HG02870 (cell line): ENCODE measurements around the gene OSBPL2.
A peak's percentile ranks its signal among the peaks of the same experiment; 100 is the strongest.

Experiments
- ATAC-seq: cut with Tn5 transposase; IDR thresholded peaks from one replicate; pipeline ENCODE4 v1.9.1; 2021; ENCODE audit warnings: mild to moderate bottlenecking, moderate library complexity; ENCODE audit not compliant: unreplicated experiment

OSBPL2 gene

DNA sequence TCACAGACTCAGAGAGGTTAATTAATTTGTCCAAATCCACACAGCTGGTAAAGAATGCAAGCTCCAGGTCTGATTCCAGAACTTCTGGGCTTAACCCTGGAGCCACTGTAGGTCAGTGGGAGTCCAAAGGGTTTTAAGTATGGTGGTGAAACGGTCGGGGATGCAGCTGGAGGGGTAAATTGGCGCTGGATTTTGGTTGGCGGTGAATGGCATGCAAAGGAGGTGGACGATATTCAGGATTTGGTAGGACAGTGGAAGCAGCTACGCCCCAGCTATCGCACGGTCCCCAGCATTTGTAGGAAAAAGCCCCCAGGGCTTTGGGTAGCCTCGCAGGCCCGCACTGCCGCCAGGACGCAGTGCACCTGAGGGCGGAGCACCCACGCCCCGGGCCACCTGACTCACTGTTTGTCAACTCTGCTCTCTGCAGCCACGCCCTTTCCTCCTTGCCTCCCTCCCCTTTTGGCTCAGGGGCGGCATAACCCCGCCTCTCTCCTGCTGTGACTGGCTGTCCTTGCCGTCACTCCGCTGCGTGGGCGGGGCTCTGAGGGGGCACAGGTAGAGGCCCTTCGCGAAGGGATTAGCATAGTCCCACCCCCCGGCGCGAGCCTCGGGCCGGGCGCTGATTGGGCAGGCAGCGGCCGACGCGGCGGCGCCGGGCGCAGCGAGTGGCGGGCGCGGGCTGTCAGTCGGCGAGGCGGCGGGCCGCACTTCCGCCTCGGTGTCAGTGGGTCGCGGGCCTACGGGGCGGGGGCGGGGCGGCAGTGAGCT, at the start of gene OSBPL2:
OSBPL2 (plus strand) TSS at position 721 of the 768 bp plus-strand sequence. CDS start 17,664 bp downstream, outside the sequence.
- ATAC-seq, result peak; percentile 98

- ATAC-seq, result no peak
These were observed 47.5 kb upstream of the OSBPL2 start for GRCh38 chr20:62190639-62191411.

DNA sequence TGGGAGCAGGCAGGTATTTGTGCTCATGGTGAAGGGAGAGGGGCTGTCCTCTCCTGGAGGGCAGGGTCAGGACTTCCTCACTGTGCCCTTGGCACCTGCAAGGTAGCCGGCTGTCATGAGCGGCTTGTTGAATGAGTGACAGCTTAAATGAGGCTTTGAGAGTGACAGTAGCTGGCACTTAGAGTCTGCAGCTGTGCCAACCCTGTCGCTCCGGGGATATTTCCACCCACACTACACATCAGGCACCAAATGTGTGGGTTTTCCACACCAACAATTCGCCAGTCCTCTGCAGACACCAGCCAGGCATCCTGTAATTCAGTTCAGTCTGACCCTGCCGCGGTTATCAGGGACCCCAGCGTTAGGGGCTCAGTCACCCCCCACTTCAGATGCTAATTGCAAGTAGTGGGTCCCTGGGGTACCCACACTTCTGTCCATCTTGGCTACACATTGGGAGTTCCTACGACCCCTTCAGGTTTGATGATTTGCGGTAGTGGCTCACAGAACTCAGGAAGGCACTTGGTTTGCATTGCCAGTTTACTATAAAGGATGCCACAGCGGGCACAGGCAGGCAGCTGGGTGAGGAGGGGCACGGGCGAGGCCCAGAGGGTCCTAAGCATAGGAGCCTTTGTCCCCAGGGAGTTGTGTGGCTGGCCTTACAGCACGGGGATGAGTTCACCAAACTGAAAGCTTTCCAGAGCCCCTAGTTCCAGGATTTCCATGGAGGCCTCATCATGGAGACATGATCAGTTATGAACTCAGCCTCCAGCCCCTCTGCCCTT, 46.4 kb upstream of the OSBPL2 start:
- no peak for ATAC-seq

DNA sequence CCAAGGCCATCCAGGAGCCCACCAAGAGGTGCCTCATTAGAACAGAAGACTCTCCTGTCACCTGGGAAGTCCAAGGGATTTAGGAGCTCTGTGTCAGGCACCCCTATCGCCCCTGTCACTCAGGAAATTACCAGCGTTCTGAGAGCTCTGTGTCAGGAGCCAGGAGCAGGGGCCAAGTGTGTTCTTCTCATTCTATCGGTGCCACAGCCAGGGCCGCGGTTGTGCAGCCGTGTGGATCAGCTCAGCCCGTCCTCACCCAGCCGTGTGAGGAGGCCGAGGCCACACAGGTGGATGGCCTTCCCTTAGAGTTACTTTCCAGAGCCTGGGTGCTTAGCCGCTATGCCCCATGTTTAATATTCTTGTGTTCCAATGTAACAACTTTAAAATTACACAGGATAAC, 45.7 kb upstream of the OSBPL2 start:
- no peak for ATAC-seq

GRCh38 chr20:62193079-62194025, 45.0 kb upstream of the OSBPL2 start:
- no peak for ATAC-seq

GRCh38 chr20:62195075-62195405, 43.3 kb upstream of the OSBPL2 start:
- ATAC-seq, result no peak

DNA sequence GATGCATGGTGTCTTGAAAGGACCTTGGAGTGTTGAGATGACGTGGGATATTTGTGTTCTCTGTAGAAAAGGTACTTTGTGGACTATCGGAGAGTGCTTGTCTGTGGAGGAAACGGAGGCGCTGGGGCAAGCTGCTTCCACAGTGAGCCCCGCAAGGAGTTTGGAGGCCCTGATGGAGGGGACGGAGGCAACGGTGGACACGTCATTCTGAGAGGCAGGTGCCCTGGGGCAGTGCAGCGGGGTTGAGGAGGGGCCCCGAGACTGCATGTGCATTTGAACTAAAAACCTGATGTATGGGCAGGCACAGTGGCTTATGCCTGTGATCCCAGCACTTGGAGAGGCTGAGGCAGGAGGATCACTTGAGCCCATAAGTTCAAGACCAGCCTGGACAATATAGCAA, 42.6 kb upstream of the OSBPL2 start:
- no peak for ATAC-seq

DNA sequence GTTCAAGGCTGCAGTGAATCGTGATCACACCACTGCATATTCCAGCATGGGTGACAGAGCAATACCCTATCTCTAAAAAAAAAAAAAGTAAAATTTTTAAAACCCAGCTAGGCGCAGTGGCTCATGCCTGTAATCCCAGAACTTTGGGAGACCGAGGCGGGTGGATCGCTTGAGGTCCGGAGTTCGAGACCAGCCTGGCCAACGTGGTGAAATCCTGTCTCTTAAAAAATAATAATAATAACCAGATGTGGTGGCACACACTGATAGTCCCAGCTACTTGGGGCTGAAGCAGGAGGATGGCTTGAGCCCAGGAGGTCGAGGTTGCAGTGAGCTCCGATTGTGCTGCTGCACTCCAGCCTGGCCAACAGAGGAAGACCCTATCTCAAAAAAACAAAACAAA, 42.0 kb upstream of the OSBPL2 start:
- no peak for ATAC-seq

DNA sequence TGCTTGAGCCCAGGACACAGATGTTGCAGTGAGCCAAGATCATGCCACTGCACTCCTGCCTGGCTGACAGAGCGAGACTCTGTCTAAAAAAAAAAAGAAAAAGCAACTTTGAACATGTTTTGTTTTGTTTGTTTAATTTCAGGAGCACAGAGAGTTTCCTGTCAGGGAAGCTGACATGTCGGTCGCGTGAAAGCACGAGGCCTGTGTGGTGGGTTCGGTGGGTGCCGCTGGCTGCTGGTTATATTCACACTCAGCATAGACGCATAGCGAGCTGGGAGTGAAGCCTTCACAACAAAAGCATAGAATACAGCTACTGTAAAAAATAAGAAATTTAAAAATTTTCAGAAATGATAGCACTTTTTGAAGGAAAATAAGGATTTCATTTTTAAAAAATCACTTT, 41.0 kb upstream of the OSBPL2 start:
- no peak for ATAC-seq

- ATAC-seq, result no peak
These were observed 40.5 kb upstream of the OSBPL2 start for GRCh38 chr20:62197801-62198200.

DNA sequence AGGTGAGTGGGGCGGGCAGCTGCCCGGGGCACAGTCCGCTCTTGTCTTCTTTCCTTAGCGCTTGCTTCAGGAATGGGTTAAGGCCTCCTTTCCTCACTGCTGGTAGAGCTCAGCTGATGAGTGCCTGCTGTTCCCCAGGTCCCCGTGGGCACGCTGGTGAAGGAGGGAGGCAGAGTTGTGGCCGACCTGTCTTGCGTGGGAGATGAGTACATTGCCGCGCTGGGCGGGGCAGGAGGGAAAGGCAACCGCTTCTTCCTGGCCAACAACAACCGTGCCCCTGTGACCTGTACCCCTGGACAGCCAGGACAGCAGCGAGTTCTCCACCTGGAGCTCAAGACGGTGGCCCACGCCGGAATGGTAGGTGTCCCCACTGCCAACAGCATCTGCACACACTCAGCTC, 39.8 kb upstream of the OSBPL2 start:
- ATAC-seq, result no peak

DNA sequence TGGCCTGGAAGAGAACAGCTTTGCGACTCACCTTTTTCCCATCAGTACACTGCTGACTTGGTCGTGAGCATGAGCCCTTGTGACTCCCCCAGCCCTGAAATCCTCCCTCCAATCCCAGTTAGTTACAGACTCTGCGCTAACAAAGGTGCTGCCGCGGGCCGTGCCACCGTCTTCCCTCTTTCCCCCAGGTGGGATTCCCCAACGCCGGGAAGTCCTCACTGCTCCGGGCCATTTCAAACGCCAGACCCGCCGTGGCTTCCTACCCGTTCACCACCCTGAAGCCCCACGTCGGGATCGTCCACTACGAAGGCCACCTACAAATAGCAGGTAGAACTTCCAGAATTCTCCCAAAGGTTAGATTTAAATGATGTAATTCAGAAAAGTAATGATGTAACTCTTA, 39.4 kb upstream of the OSBPL2 start:
- ATAC-seq, result no peak

- no peak for ATAC-seq
These were observed 37.7 kb upstream of the OSBPL2 start for GRCh38 chr20:62200491-62201172.

DNA sequence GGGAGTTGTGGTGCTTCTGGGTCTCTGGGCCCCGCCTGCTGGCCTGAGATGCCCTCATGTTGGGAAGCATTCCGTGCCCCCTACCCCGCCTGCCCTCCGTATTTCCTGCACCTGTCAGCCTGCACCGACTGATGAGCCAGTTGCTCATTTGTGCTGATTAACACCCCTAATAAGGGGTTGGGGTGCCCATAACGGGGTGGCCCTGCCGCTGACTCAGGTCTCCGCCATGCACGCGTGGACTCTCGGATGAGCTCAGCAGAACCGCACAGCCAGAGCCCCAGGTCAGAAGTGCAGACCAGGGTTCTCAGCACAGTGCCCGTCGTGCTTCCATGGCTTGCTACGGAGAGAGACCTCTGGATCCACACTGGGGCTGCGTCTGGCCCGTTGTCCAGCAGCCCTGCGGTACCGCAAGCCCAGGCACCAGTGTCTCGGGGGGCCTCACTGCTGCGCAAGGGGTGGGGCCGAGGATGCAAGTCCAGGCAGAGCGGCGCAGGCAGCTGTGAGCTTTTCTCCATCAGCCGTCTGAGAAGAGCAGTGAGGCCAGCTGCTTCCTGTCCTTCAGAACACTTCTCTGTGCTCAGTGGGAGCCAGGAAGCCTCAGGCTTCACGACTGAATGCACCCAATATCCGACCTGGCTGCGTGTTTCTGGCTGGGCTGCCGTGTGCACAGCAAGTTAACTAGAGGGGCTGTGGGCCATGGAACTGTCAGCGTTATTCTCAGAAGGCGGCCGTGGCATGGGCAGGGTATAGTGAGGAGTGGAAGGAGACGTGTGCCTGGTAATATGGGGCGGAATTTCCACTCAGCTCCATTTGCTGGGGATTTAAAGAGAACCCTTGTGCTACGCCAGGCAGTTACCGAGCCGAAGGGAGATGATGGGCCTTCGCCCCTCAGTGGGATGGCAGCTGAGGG, 36.9 kb upstream of the OSBPL2 start:
- no peak for ATAC-seq

GRCh38 chr20:62202083-62202395, 36.3 kb upstream of the OSBPL2 start:
- ATAC-seq, result no peak

DNA sequence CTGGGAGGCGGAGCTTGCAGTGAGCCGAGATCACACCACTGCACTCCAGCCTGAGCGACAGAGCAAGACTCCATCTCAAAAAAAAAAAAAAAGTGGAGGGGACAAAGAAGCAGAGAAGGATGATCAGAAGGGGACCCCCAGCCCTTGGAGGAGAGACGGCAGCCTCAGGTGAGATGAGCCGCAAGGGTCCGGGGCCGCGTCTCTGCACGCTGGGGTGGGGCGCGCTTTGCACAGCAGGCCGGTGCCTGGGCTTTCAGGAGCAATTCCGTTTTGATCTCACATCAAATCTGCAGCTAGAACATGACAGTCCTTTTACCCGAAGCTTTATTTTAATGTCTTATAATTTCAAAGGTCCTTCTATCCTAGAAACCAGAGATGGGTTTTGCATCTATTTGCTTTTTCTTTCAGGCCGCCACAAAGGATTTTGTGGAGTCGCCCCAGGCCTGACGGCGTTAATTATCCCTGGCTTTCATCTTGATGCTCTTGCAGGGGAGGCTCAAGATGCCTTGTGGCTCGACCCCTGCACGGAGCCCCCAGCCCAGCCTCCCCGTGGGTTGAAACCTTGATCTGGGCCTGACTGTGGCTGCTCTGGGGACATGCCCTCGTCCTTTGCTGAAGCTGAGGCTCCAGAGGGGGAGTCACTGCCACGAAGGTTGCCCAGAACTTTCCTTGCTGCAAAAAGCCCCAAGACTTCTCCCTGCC, 35.5 kb upstream of the OSBPL2 start:
- ATAC-seq, result no peak

GRCh38 chr20:62203378-62204030, 34.8 kb upstream of the OSBPL2 start:
- no peak for ATAC-seq
